T-helper 17 cell (primary cell): Measurements from ENCODE around the gene STARD13. TPM values are rescaled to one million over a fixed set of nuclear protein-coding genes. Genes with fewer than 3 reads are reported as not detected.

Experiments
- ATAC-seq: fragments of 150-1000 bp; cut with Tn5 transposase; 2 replicates; pipeline ENCODE4 v1.10.0; 2021; ENCODE audit warnings: mild to moderate bottlenecking, moderate library complexity
- DNase-seq, 3 donors: peaks; one replicate each; pipeline versions ENCODE4 v3.0.0 to v3.0.0-alpha.2; 2020 to 2021
- H3K9me3 ChIP-seq: one replicate; pipeline ENCODE4 v1.7.0; 2013; ENCODE audit warnings: low read length, mild to moderate bottlenecking; ENCODE audit not compliant: control insufficient read depth, poor library complexity, severe bottlenecking
- H3K27ac Mint-ChIP-seq: one replicate; pipeline ENCODE4 v1.8.0; 2022; ENCODE audit warnings: mild to moderate bottlenecking, moderate library complexity, mixed read lengths
- H3K27me3 Mint-ChIP-seq: one replicate; pipeline ENCODE4 v1.8.0; 2022; ENCODE audit warnings: mixed read lengths
- H3K36me3 Mint-ChIP-seq: one replicate; pipeline ENCODE4 v1.8.0; 2022; ENCODE audit warnings: low read depth, mixed read lengths
- H3K4me1 Mint-ChIP-seq: one replicate; pipeline ENCODE4 v1.8.0; 2022; ENCODE audit warnings: mild to moderate bottlenecking, mixed read lengths
- H3K4me3 Mint-ChIP-seq: one replicate; pipeline ENCODE4 v1.8.0; 2022; ENCODE audit warnings: mild to moderate bottlenecking, moderate library complexity, mixed read lengths
- total RNA-seq, 4 donors: library from RNA in 2 of 4; stranded (reverse) in 2 of 4; gene quantifications; one replicate each; pipeline ENCODE4 v1.2.3 and lab custom pipeline; 2022 to 2026

Gene STARD13
- total RNA-seq, 2 donors from 2014 or later: not detected

GRCh38 chr13:33196767-33197166, 88.8 kb downstream of the STARD13 start:
- no peaks in the 10 kb centered on the region for H3K9me3 ChIP-seq
- Mint-ChIP-seq H3K4me1 (peaks cover 6% of the 10 kb centered on the region), H3K27me3 (peaks cover 32% of the 10 kb centered on the region), H3K4me3 (no peak overlapping the region), H3K36me3 (no peaks in the 10 kb centered on the region), H3K27ac (no peak overlapping the region)
- ATAC-seq (no peak), DNase-seq (no peak)

DNA sequence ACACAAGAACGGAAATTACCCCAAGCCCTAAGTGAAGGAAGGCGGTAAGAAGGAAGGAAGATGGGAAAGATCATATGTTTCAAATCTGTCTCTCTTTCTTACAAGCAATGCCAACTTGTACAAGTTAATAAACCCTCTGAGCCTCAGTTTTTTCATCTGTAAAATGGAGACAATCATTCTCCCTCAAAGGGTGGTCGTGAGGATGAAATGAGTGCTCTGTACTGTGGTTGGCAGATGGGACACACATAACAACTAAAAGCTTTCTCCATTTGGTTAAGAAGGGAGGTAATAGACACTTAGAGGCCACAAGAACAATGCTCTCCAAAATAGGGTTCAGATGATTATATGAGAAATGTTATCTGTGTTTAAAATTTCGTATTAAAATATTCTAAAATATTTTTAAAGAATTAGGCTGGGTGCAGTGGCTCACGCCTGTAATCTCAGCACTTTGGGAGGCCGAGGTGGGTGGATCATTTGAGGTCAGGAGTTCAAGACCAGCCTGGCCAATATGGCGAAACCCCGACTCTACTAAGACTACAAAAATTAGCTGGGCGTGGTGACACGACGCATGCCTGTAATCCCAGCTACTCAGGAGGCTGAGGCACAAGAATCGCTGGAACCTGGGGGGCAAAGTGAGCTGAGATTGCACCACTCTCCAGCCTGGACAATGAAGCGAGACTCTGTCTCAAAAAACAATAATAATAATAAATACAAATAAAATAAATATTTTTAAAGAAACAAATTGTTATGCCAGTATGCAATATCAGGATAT, 89.7 kb downstream of the STARD13 start:
- no peaks in the 10 kb centered on the region for H3K9me3 ChIP-seq
- Mint-ChIP-seq H3K4me3 (no peak overlapping the region), H3K27me3 (peaks cover 36% of the 10 kb centered on the region), H3K4me1 (peaks cover 6% of the 10 kb centered on the region), H3K36me3 (no peaks in the 10 kb centered on the region), H3K27ac (no peak overlapping the region)
- DNase-seq (no peak), ATAC-seq (no peak)

DNA sequence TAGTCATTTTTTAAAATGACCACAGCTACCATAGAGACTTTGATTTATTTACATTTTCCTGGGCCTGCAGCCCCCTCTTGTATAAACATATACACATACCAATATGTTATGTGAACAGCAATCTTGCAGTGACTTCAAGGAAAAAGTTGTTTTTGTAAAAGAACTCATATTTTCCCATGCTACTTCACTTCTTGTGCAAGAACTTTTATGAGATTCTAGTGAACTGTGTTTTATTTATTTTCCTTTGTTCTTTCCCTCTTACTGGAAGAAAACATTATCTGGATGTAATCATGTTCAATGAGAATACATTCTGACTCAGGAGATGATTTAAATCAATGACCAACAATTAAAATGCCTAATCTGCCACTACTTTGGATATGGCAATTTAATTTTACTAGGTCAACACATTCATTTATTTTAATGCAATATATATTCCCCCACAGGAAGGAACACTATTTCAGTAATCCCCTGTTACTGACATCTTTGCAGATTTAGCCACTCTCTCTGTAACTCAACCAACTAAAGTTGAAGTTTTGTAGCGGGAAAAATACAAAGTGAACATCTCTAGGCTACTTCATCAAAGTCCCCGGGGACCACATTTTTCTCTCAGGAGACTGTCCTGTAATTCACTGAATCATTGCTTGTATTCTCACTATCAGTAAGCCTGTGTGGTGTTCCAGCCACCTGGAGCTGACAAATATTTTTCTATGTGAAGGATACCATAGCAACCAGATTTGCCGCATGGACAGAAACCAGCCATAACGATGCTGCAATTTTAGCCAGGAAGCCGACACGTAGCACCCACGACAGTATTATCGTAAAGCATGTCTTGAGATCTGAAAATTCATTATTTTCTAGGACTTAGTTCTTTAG, 90.5 kb downstream of the STARD13 start:
- ATAC-seq: no peak
- no peak for DNase-seq
- Mint-ChIP-seq H3K27me3 (peaks cover 36% of the 10 kb centered on the region), H3K4me3 (no peak overlapping the region), H3K4me1 (peaks cover 6% of the 10 kb centered on the region), H3K27ac (no peak overlapping the region), H3K36me3 (no peaks in the 10 kb centered on the region)
- H3K9me3 ChIP-seq: no peaks in the 10 kb centered on the region

DNA sequence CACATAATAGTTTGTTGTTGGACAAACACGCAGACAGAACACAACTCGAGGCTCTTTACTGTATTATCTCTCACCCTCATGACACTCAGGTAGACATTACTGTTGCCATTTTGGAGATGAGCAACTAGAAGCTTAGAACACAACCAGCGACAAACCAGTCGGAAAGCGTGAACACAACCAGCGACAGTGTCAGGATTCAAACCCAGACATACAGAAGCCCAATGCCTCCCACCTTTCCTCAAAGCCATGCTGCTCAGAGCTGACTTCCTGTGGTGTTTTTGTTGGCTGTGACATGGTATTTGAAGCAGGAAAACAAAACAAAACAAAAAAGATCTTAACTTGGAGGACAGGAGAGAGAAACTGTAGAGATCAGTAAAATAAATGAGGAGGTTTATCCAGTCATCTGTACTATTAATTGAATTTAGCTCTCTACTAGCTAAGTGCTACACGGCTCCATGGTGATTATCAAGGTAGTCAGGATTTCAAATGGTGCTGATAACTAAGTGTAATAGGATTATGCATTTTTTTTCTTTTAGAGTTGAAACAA, 92.1 kb downstream of the STARD13 start:
- peaks cover 32% of the 10 kb centered on the region for H3K27me3 Mint-ChIP-seq
- H3K9me3 ChIP-seq: no peaks in the 10 kb centered on the region
- DNase-seq (no peak), ATAC-seq (no peak)
- H3K4me3 Mint-ChIP-seq: peak overlapping the region; percentile 19
- peaks cover 6% of the 10 kb centered on the region for H3K4me1 Mint-ChIP-seq
- H3K36me3 Mint-ChIP-seq: no peaks in the 10 kb centered on the region
- no peak overlapping the region for H3K27ac Mint-ChIP-seq

DNA sequence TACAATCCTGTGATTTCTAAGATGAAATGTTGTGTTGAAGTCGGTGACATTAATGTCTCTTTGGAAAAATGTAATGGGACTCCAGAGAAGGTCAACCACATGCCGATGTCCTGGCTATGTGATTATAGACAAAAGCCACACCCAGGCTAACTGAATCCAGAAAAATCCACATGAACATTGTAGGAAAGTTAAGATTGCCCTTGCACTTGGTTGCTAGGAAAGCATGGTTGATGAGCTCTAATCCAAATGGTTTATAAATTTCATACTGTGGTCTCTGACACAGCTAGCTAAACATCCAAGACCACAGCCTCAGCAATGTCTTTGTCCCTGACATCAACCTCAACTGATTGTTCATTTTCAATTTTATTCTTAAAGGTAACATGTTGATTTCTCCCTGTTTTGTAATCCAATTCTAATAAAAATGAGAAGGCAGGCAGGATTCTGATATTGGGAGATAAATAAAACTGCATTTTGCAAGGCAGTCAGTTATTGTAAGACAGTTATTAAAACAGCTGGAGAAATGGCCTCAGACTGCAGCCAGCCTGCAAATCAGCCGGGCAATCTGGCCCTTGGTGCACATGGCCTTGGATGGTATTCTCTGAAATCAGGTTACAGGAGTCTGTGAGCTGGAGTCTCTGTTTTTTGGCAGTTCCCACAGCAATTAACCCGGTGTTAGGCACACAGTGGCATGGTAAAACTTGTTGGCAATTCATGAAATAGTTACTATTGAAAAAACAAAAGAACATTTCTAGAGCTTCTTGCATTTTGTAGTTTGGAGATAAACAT, 93.9 kb downstream of the STARD13 start:
- Mint-ChIP-seq H3K36me3 (no peaks in the 10 kb centered on the region), H3K4me3 (no peak overlapping the region), H3K27ac (no peak overlapping the region), H3K4me1 (peaks cover 11% of the 10 kb centered on the region), H3K27me3 (peaks cover 16% of the 10 kb centered on the region)
- H3K9me3 ChIP-seq: no peaks in the 10 kb centered on the region
- DNase-seq (no peak), ATAC-seq (no peak)

DNA sequence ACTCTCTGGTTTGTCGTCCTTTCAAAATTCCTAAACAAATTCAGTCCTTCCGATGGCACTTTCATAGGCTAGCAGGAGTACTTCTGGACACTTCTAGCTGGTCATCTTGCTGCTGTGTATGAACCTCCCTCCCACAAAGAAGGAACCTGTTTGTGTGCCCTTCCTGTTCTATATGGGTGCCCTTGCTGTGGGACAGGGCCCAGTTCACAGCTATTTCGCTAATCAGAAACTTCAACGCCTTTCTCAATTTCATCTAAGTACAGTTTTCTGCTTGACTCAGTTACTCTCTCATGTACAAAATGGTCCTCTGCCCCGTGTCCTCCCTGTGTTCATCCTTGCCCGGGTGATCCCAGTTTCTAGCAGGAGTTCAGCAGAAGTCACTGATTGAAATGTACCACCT, 96.1 kb downstream of the STARD13 start:
- no peak for DNase-seq
- Mint-ChIP-seq H3K4me3 (no peak overlapping the region), H3K4me1 (peaks cover 11% of the 10 kb centered on the region), H3K36me3 (no peaks in the 10 kb centered on the region), H3K27ac (no peak overlapping the region), H3K27me3 (peaks cover 25% of the 10 kb centered on the region)
- no peaks in the 10 kb centered on the region for H3K9me3 ChIP-seq
- ATAC-seq: no peak

- Mint-ChIP-seq H3K36me3 (no peaks in the 10 kb centered on the region), H3K27ac (no peak overlapping the region), H3K4me3 (no peak overlapping the region), H3K27me3 (peaks cover 28% of the 10 kb centered on the region), H3K4me1 (peaks cover 7% of the 10 kb centered on the region)
- ATAC-seq: no peak
- DNase-seq: no peak
- H3K9me3 ChIP-seq: no peaks in the 10 kb centered on the region
These were observed 97.3 kb downstream of the STARD13 start for GRCh38 chr13:33188093-33188882.

DNA sequence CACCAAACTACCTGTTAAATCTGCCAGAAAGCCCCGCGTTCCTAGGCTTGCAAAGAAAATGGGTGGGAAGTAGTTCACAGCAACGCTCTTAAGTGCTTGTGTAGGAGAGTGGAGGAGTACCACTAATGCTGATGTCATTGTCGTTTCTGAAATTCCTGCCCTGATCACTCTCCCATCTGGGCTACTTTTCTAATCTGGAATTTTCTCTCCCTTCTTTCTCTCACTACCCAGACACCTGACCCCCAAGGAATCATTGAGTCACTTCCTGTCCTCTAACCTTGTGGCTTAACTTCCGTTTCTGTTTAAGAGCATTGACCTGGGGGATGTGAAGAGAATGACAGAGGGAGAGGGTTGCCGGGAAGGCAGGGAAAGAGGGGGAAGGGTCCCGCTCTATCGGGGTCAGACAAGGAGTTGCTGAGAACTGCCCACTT, 98.7 kb downstream of the STARD13 start:
- H3K27me3 Mint-ChIP-seq: peaks cover 37% of the 10 kb centered on the region
- DNase-seq: no peak
- no peak overlapping the region for H3K4me3 Mint-ChIP-seq
- ATAC-seq: no peak
- no peaks in the 10 kb centered on the region for H3K36me3 Mint-ChIP-seq
- H3K4me1 Mint-ChIP-seq: peaks cover 5% of the 10 kb centered on the region
- H3K27ac Mint-ChIP-seq: no peak overlapping the region
- no peaks in the 10 kb centered on the region for H3K9me3 ChIP-seq

GRCh38 chr13:33185853-33186252, 99.7 kb downstream of the STARD13 start:
- DNase-seq (no peak), ATAC-seq (no peak)
- Mint-ChIP-seq H3K36me3 (no peaks in the 10 kb centered on the region), H3K4me3 (no peak overlapping the region), H3K27ac (no peak overlapping the region), H3K27me3 (peaks cover 43% of the 10 kb centered on the region), H3K4me1 (peaks cover 5% of the 10 kb centered on the region)
- H3K9me3 ChIP-seq: no peaks in the 10 kb centered on the region

GRCh38 chr13:33184530-33184929, 101.0 kb downstream of the STARD13 start:
- Mint-ChIP-seq H3K36me3 (no peaks in the 10 kb centered on the region), H3K4me3 (no peak overlapping the region), H3K27me3 (peaks cover 43% of the 10 kb centered on the region), H3K27ac (no peak overlapping the region), H3K4me1 (peaks cover 5% of the 10 kb centered on the region)
- ATAC-seq (no peak), DNase-seq (no peak)
- no peaks in the 10 kb centered on the region for H3K9me3 ChIP-seq

- no peak overlapping the region for H3K4me3 Mint-ChIP-seq
- H3K9me3 ChIP-seq: no peaks in the 10 kb centered on the region
- no peaks in the 10 kb centered on the region for H3K36me3 Mint-ChIP-seq
- ATAC-seq (no peak), DNase-seq (no peak)
- no peak overlapping the region for H3K27ac Mint-ChIP-seq
- H3K4me1 Mint-ChIP-seq: peaks cover 5% of the 10 kb centered on the region
- H3K27me3 Mint-ChIP-seq: peaks cover 43% of the 10 kb centered on the region
These were observed 101.5 kb downstream of the STARD13 start for GRCh38 chr13:33184112-33184490.

DNA sequence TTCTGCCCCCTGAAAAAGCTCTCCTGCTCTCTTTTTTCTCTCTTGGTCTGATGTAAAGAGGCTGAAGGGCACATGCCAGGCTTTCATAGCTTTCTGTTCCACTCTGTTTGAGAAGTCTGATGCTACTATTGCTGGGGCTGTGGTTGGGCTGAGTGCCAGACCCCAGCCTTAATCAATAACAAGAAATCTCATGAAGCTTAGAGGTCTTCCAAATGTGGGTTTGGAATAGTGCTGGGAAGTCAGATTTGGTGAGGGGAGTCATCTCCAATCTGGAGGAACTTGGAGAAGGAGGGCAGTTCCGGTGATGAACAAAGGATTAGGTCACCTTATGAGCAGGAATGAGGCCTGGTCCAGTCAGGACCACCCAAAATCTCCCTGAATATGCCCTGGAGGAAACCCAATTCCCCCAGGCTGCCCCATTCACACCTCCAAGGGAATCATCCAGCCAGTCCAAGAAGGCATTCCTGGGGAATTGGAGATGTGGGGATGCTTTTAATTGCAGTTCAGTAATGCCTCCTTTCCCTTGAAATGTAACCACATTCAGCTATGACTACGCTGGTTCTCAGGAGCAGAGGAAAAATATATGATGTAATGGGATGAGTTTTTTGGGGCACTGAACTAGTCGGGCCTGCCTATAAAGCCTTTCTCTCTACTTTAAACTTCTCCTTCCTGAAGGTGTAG, 102.0 kb downstream of the STARD13 start:
- Mint-ChIP-seq H3K36me3 (no peaks in the 10 kb centered on the region), H3K4me1 (peaks cover 5% of the 10 kb centered on the region), H3K4me3 (no peak overlapping the region), H3K27ac (no peak overlapping the region), H3K27me3 (peaks cover 43% of the 10 kb centered on the region)
- ATAC-seq: no peak
- no peaks in the 10 kb centered on the region for H3K9me3 ChIP-seq
- DNase-seq: no peak
